Activated naive CD4-positive, alpha-beta T cell treated with anti-CD3 and anti-CD28 coated beads, Interleukin-2, amount 10 ng/mL, durations not matched to agents 7 days and 5 days (primary cell): ENCODE measurements around the gene MRAS.

Source experiments
- CTCF ChIA-PET: fragments of 350-600 bp; sonication (Branson Sonifier 250); formaldehyde crosslinking; loops from one replicate; lab custom pipeline; 2021; ENCODE audit warnings: antibody characterized with exemption; lab: Charles Lee
- DNase-seq: peaks from one replicate; pipeline ENCODE4 v3.0.0-alpha.2; 2020
- H3K27ac Mint-ChIP-seq: one replicate; pipeline ENCODE4 v1.8.0; 2021; ENCODE audit warnings: mild to moderate bottlenecking, moderate library complexity, mixed read lengths
- H3K27me3 Mint-ChIP-seq: one replicate; pipeline ENCODE4 v1.8.0; 2021; ENCODE audit warnings: mild to moderate bottlenecking, mixed read lengths
- H3K36me3 Mint-ChIP-seq: one replicate; pipeline ENCODE4 v1.8.0; 2021; ENCODE audit warnings: mixed read lengths
- H3K4me1 Mint-ChIP-seq: one replicate; pipeline ENCODE4 v1.8.0; 2021; ENCODE audit warnings: mixed read lengths
- H3K4me3 Mint-ChIP-seq: one replicate; pipeline ENCODE4 v1.8.0; 2021; ENCODE audit warnings: mild to moderate bottlenecking, moderate library complexity, mixed read lengths
- H3K9me3 Mint-ChIP-seq: one replicate; pipeline ENCODE4 v1.8.0; 2021; ENCODE audit warnings: mixed read lengths

The MRAS gene

DNA sequence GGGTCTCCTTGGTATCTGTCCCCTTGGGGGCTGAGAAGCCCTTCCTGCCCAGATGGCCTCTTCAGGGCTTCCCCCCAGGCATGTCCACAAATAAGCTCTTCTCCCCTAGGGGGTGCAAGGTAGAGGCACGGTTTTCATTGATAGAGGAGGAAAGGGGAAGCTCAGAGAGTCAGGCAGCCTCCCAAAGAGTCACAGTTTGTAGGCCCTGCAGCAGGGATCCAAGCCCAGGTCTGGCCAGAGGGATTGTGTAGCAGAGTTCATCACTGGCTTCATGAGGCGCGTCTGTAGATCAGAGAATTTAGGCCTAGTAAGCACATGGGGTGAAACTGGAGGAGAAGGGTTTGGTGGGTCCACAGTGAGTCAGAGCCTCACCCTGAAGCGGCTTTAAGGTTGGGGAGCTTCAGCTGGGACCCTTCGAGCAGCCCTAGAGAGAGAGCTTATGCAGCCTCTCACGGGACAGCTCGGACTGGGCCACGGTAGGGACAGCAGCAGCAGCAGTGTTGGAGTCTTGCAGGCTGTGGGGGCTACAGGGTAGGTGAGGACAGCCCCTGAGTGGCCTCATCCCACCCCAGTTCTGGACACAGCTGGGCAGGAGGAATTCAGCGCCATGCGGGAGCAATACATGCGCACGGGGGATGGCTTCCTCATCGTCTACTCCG is 48.5 kb downstream of the MRAS start:
- H3K4me1 Mint-ChIP-seq, result no peaks in the 10 kb centered on the region
- CTCF ChIA-PET, result no interaction called here
- H3K4me3 Mint-ChIP-seq, result no peak overlapping the region
- H3K9me3 Mint-ChIP-seq, result no peaks in the 10 kb centered on the region
- no peak overlapping the region for H3K27ac Mint-ChIP-seq
- H3K27me3 Mint-ChIP-seq, result peaks cover 21% of the 10 kb centered on the region
- H3K36me3 Mint-ChIP-seq, result no peaks in the 10 kb centered on the region
- DNase-seq, result no peak

DNA sequence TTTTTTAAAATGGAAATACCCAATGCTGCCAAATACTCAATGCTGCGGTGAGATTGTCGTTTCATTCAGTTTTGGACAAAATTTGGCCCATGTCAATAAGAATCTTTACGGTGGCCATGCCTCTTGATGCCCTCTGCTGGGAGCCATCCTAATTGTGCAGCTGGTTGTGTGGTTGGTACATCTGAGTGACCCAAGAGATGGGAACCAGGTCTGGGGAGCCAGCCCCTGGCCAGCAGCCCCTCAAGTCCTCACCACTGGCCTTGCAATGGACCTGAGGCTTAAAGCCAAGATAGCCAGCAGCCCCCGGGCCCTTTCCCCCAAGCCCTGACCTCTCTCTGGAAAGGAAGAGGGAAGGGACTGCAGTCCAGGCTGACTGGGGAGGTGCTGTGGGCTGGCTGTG is 49.6 kb downstream of the MRAS start:
- DNase-seq, result no peak
- Mint-ChIP-seq H3K9me3 (no peaks in the 10 kb centered on the region), H3K36me3 (no peaks in the 10 kb centered on the region), H3K27ac (no peak overlapping the region), H3K27me3 (peaks cover 21% of the 10 kb centered on the region), H3K4me3 (no peak overlapping the region), H3K4me1 (no peaks in the 10 kb centered on the region)
- CTCF ChIA-PET, result interaction anchor here (0.7 kb wide), 1 partner anchor 14 kb away, joined by 3 read pairs; no protein-coding TSS in a partner anchor

DNA sequence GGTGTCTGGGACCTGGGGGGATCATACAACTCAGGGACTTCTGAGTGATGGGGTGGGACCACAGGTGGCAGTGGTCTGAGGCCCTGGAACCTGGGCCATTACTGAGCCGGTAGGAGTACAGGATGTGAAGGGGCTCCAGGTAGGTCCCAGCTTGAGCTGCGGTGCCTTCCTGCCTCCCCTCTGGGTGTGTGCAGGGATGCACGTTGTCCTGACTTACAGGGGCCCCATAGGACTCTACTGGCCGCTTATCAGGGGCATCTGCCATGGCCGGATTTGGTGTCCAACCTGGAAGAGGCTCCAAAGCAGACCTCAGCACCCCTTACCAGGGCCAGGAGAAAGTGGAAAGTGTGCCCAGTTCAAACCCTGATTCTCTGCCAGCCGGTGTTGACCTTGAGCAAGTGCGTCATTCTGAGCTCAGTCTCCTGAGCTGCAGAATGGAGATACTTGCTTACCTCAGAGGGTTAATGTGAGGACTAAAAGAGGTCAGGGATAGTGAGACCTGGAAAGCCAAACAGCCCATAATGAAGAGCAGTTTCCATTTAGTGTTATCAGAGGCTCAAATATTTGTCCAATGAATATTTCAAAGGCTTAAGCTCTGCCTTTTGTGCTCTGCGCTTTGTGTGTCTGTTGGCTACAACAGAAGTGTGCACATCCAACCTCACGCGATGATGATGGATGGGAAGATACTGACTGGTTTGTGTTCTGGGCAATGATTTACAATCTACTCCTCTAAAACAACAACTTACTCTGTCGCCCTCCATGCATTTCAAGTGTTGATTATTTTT is 50.6 kb downstream of the MRAS start:
- DNase-seq, result no peak
- Mint-ChIP-seq H3K9me3 (no peaks in the 10 kb centered on the region), H3K27ac (no peak overlapping the region), H3K4me1 (no peaks in the 10 kb centered on the region), H3K4me3 (no peak overlapping the region), H3K27me3 (peaks cover 26% of the 10 kb centered on the region), H3K36me3 (no peaks in the 10 kb centered on the region)
- CTCF ChIA-PET, result no interaction called here

DNA sequence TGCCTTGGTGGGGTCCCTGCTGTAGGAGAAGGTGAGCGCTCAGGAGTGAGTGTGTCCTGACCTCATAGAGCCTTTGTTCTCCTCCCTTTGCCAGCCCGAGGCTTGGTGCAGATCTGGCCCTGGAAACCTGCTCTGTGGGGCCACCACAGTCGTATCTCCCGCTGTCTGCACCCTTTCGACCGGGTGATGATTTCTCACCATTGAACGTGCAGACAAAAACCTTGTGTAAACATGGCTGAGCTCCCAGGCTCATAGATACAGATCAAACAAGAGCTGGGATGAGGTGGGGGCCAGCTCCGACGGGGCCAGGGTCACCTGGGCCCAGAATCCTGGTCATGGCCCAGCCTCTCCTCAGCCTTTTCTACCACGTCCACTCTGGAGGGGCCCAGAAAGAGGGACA is 51.4 kb downstream of the MRAS start:
- CTCF ChIA-PET, result interaction anchor here (1.7 kb wide), 1 partner anchor 18 kb away, joined by 7 read pairs; no protein-coding TSS in a partner anchor
- no peaks in the 10 kb centered on the region for H3K4me1 Mint-ChIP-seq

DNA sequence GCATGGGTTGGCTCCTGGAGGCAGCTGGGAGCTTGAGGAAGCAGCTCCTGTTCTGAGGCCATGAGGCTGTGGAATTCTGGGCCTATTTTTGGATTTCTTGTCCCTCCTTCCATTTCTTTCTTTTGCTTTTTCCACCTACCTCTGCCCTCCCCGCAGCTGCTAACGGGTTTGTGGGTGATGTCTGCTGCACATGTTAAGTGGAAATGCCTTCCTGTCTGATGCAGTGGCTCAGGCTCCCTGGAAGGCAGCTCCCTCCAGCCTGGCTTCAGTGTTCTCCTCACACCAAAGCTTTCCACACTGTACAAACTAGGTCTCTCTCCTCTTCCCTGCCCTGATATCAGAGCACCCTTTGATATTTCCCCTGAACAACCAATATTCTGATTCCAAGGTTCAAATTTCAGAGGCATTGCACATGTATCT is 52.3 kb downstream of the MRAS start:
- Mint-ChIP-seq H3K36me3 (no peaks in the 10 kb centered on the region), H3K27me3 (peaks cover 31% of the 10 kb centered on the region), H3K27ac (no peak overlapping the region), H3K9me3 (no peaks in the 10 kb centered on the region), H3K4me1 (no peaks in the 10 kb centered on the region), H3K4me3 (no peak overlapping the region)
- DNase-seq, result no peak
- CTCF ChIA-PET, result interaction anchor here (0.6 to 1.7 kb wide), 2 partner anchors 10 to 17 kb away, joined by 3 to 7 read pairs; no protein-coding TSS in a partner anchor

More for the DNA sequence above, 51.4 kb downstream of the MRAS start:
- no peak overlapping the region for H3K27ac Mint-ChIP-seq
- no peak overlapping the region for H3K4me3 Mint-ChIP-seq
- no peak for DNase-seq
- no peaks in the 10 kb centered on the region for H3K9me3 Mint-ChIP-seq
- H3K27me3 Mint-ChIP-seq, result peaks cover 26% of the 10 kb centered on the region
- no peaks in the 10 kb centered on the region for H3K36me3 Mint-ChIP-seq

DNA sequence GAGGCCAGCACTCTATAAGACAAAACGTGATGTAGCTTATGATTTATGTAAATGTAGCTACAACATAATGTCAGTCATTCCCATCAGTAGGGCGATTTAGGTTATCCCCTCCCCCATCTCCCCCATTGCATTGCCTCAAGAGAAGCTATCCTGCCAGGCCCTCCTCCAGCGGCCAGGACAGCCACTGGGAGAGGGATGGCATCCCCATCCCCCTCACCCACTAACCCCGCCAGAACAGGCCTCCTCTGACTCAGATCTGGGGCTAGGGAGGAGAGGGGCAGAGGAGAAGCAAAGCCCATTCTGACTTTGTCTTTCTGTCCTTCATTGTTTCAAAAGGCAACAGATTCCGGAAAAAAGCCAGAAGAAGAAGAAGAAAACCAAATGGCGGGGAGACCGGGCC is 53.5 kb downstream of the MRAS start:
- DNase-seq, result no peak
- Mint-ChIP-seq H3K9me3 (no peaks in the 10 kb centered on the region), H3K36me3 (no peaks in the 10 kb centered on the region), H3K27me3 (peaks cover 37% of the 10 kb centered on the region), H3K27ac (no peak overlapping the region), H3K4me1 (no peaks in the 10 kb centered on the region), H3K4me3 (no peak overlapping the region)
- CTCF ChIA-PET, result no interaction called here

DNA sequence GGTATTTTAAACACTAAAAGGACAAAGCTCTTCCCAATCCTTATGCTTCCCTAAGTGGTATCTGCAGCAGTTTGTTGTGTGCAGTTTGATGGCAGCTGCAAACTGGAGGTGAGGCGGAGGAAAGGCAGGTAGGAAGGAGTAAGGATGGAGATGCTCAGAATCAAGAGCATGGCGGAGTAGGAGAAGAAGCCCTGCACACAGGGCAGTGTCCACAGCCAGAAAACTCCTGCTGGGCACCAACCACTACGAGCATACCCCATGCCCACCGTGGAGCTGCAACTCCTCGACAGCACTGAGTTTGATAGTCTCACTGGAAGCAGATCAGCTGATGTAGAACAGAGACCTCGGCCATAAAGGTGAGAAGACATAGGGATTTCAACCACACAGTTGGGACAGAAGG is 55.7 kb downstream of the MRAS start:
- CTCF ChIA-PET, result no interaction called here
- H3K36me3 Mint-ChIP-seq, result no peaks in the 10 kb centered on the region
- no peak for DNase-seq
- no peak overlapping the region for H3K4me3 Mint-ChIP-seq
- H3K9me3 Mint-ChIP-seq, result no peaks in the 10 kb centered on the region
- H3K4me1 Mint-ChIP-seq, result no peaks in the 10 kb centered on the region
- peaks cover 55% of the 10 kb centered on the region for H3K27me3 Mint-ChIP-seq
- H3K27ac Mint-ChIP-seq, result no peak overlapping the region

DNA sequence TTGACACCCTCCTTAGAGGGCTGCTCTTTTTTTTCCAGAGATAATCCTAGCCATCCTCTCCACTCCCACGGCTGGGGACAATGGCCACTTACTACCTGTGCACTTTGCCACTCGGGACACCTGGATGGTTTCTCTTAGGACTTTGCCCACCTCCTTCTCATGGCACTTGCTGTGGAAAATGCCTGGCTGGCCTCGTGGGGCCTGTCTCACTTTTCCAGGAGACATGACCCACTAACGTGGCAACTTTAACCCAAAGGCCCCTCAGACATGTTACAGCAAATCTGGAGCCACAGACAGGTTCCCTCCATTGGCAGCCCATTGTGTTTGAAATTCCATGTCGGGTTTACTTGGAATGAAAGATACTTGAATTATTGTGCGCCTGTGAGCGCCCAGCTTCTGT is 56.6 kb downstream of the MRAS start:
- no peaks in the 10 kb centered on the region for H3K36me3 Mint-ChIP-seq
- peaks cover 55% of the 10 kb centered on the region for H3K27me3 Mint-ChIP-seq
- no peaks in the 10 kb centered on the region for H3K4me1 Mint-ChIP-seq
- CTCF ChIA-PET, result interaction anchor here (1.5 kb wide), 1 partner anchor 13 kb away, joined by 4 read pairs; no protein-coding TSS in a partner anchor
- DNase-seq, result no peak
- H3K9me3 Mint-ChIP-seq, result no peaks in the 10 kb centered on the region
- no peak overlapping the region for H3K4me3 Mint-ChIP-seq
- H3K27ac Mint-ChIP-seq, result no peak overlapping the region

DNA sequence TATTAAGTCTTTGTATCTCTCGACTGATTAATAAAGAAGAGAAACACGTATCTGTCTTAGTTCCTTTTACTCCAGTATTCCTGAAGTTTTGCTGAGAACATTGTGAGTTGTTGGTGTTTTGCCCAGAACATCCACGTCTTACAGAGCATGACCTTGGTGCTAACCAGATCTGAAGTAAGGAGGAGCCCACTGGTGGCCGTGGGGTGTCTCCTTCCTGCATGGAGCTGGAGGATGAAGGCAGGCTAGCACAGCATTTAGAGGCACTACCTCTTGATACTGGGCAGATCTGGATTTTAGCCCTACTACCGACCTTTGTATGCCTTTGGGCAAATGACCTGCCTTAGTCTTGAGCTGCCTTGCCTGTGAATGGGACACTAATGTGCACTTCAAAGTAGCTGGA is 57.1 kb downstream of the MRAS start:
- H3K27ac Mint-ChIP-seq, result no peak overlapping the region
- H3K27me3 Mint-ChIP-seq, result peaks cover 55% of the 10 kb centered on the region
- H3K36me3 Mint-ChIP-seq, result no peaks in the 10 kb centered on the region
- no peak overlapping the region for H3K4me3 Mint-ChIP-seq
- no peaks in the 10 kb centered on the region for H3K9me3 Mint-ChIP-seq
- H3K4me1 Mint-ChIP-seq, result no peaks in the 10 kb centered on the region
- CTCF ChIA-PET, result interaction anchor here (1.5 kb wide), 1 partner anchor 12 kb away, joined by 4 read pairs; no protein-coding TSS in a partner anchor
- no peak for DNase-seq

DNA sequence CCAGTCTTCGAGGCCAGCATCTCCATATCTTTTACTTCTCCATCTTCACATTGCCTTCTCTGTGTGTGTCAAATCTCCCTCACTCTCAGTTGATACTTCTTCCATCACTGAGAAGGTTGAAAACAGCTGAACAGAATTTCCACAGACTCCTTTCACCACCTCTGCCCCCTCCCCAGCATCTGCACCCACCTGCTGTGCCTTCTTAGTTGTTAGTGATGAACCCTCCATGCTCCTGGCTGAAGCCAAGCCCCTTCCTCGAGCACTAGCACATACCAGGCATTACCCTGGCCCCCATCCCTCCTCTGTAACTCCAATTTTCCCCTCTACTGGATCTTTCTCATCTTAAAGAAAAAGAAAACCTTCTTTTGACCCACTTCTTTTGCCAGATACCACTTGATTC is 58.2 kb downstream of the MRAS start:
- CTCF ChIA-PET, result no interaction called here
- Mint-ChIP-seq H3K36me3 (no peaks in the 10 kb centered on the region), H3K4me3 (no peak overlapping the region), H3K9me3 (no peaks in the 10 kb centered on the region), H3K27me3 (peaks cover 57% of the 10 kb centered on the region), H3K4me1 (no peaks in the 10 kb centered on the region), H3K27ac (no peak overlapping the region)
- no peak for DNase-seq

DNA sequence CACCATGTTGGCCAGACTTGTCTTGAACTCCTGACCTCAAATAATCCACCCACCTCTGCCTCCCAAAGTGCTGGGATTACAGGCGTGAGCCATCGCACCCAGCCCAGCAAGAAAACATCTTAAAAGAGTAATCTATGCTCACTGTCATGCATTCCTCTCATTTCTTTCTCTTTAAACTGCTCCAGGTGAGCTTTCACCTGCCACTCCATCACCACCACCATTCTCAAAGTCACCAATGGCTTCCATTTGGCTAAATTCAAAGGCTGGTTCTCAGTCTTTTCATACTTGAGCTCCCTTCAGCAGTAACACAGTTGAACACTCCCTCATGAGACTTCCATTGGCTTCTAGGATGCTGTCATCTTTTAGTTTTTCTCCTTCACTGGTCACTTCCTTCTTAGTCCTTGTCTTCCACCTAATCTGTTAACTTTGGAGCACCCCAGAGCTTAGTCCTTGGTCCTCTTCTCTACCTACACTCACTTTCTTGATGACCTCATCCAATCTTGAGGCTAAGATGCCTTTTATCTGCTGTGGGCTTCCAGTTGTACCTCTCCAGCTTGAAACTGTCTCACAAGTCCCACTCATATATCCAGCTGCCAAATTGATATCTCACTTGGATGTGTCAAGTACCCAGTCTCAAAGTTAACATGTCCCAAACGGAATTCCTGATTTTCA is 59.0 kb downstream of the MRAS start:
- H3K27ac Mint-ChIP-seq, result no peak overlapping the region
- H3K4me3 Mint-ChIP-seq, result no peak overlapping the region
- peaks cover 61% of the 10 kb centered on the region for H3K27me3 Mint-ChIP-seq
- CTCF ChIA-PET, result interaction anchor here (3.0 kb wide), 1 partner anchor 10 kb away, joined by 12 read pairs; no protein-coding TSS in a partner anchor
- H3K4me1 Mint-ChIP-seq, result no peaks in the 10 kb centered on the region
- H3K9me3 Mint-ChIP-seq, result no peaks in the 10 kb centered on the region
- H3K36me3 Mint-ChIP-seq, result no peaks in the 10 kb centered on the region
- DNase-seq, result no peak

DNA sequence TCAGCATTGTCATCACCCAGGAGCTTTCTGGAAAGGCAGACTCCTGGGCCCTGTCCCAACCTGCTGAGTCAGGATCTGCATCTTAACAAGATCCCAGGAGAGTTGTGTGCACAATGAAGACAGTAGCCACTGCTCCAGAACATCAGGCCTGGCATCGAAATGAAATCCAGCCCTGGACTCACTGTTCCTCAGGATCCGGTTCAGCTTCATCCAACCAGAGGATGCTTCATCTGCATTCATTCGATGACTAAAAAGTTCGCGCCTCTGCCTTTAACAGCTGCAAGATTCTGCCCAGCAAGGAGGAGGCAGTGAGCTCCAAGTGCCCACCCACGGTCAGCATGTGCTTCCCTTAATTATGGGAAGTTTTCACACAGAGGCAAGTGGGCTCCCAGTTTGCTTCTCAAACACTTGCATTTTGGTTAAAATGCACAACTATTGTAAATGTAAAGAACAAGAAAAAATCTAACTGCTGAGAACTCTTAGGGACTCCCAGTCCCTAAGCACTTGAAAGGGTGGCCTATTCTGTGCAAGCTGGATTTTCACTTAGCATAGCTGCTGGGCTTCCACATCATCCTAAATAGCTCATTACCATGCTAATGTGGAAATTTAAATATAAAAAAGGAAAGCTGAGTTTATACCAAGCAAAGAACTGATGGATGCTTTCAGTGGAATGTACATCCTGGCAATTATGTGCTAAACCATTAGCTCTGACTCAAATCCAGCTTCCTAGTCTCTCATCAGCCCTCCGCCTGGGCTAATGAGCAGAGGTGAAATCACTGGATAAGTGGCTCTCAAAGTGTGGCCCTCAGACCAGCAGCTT is 60.6 kb downstream of the MRAS start:
- Mint-ChIP-seq H3K4me3 (no peak overlapping the region), H3K4me1 (no peaks in the 10 kb centered on the region), H3K36me3 (no peaks in the 10 kb centered on the region), H3K9me3 (no peaks in the 10 kb centered on the region), H3K27me3 (peaks cover 56% of the 10 kb centered on the region), H3K27ac (no peak overlapping the region)
- DNase-seq, result no peak
- CTCF ChIA-PET, result interaction anchor here (3.0 kb wide), 1 partner anchor 8 kb away, joined by 12 read pairs; no protein-coding TSS in a partner anchor

DNA sequence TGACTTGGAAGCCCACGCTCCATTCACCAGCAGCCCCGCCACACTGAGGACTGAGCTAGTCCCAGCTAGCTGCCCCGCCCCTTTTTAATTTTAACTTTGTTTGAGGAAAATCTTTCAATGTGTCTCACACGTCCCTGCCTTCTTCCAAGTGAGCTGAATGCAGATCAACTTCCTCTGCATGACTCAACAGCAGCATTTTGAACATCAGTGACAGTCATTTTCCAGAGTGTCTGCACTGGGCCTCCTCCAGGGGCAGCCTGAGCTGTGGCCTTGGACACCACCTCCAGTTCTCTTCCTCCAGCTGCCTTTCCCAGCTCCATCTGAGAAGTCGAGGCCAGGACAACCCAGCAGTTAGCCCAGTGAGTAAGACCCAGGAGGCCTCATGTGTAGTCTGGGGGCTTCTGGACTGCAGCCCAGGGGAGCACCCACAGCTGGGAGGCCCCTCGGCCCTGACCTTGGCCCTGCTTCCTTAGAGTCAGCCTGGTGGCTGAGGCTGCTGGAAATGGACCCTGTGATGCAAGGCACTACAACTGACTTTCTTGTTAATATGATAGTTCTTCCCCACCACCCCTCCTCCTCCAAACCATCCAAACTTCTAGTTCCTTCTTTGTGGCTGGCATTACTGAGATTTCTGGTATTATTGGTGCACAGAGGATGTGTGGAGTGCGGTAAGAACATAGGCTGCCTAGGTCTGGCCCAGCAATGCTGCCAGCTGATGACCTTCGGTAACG is 64.6 kb downstream of the MRAS start:
- no peak for DNase-seq
- H3K4me1 Mint-ChIP-seq, result no peaks in the 10 kb centered on the region
- H3K4me3 Mint-ChIP-seq, result no peak overlapping the region
- CTCF ChIA-PET, result interaction anchor here (0.5 to 2.0 kb wide), 3 partner anchors 82 to 510 kb away, joined by 3 to 6 read pairs (median 3); no protein-coding TSS in a partner anchor
- no peaks in the 10 kb centered on the region for H3K9me3 Mint-ChIP-seq
- H3K36me3 Mint-ChIP-seq, result no peaks in the 10 kb centered on the region
- H3K27ac Mint-ChIP-seq, result no peak overlapping the region
- H3K27me3 Mint-ChIP-seq, result peaks cover 49% of the 10 kb centered on the region
